Measurements from ENCODE around the gene ERBIN.
"Not testable (repeated sequence)": the region's sequence is repeated elsewhere in the genome, so short reads cannot be mapped to it uniquely, and the experiment has no call there.

The ERBIN gene

GRCh38 chr5:65926276-65926783 is at the start of gene ERBIN:
Gene ERBIN (plus strand): TSS chr5:65926575. CDS start chr5:65992719, 66,144 bp downstream.
- peak in 1 of 2 experiments; percentile 26 for DNase-seq

- no peak for DNase-seq
Measured at GRCh38 chr5:65876970-65877369, 49.4 kb upstream of the ERBIN start.

GRCh38 chr5:65879668-65880256 is 46.6 kb upstream of the ERBIN start:
- DNase-seq = not testable (repeated sequence)

GRCh38 chr5:65880496-65881072 is 45.8 kb upstream of the ERBIN start:
- no peak for DNase-seq

- DNase-seq = no peak
Measured at GRCh38 chr5:65882278-65882677, 44.1 kb upstream of the ERBIN start.

GRCh38 chr5:65883461-65883860 is 42.9 kb upstream of the ERBIN start:
- DNase-seq = no peak

- DNase-seq = no peak
Measured at GRCh38 chr5:65886387-65886786, 40.0 kb upstream of the ERBIN start.

GRCh38 chr5:65892024-65892423 is 34.4 kb upstream of the ERBIN start:
- not testable (repeated sequence) for DNase-seq

- DNase-seq = no peak
Measured at GRCh38 chr5:65892801-65893200, 33.6 kb upstream of the ERBIN start.

GRCh38 chr5:65893749-65894430 is 32.5 kb upstream of the ERBIN start:
- no peak for DNase-seq

GRCh38 chr5:65895891-65896290 is 30.5 kb upstream of the ERBIN start:
- no peak for DNase-seq

GRCh38 chr5:65900746-65901145 is 25.6 kb upstream of the ERBIN start:
- DNase-seq = no peak

GRCh38 chr5:65902104-65902503 is 24.3 kb upstream of the ERBIN start:
- no peak for DNase-seq

GRCh38 chr5:65903581-65903980 is 22.8 kb upstream of the ERBIN start:
- no peak for DNase-seq

GRCh38 chr5:65906256-65906655 is 20.1 kb upstream of the ERBIN start:
- DNase-seq = no peak

- no peak for DNase-seq
Measured at GRCh38 chr5:65907135-65907534, 19.2 kb upstream of the ERBIN start.

- no peak for DNase-seq
Measured at GRCh38 chr5:65910711-65911110, 15.7 kb upstream of the ERBIN start.

GRCh38 chr5:65912311-65912710 is 14.1 kb upstream of the ERBIN start:
- no peak for DNase-seq

GRCh38 chr5:65913519-65913918 is 12.9 kb upstream of the ERBIN start:
- no peak for DNase-seq

- no peak for DNase-seq
Measured at GRCh38 chr5:65914641-65915196, 11.7 kb upstream of the ERBIN start.

- not testable (repeated sequence) for DNase-seq
Measured at GRCh38 chr5:65915661-65916060, 10.7 kb upstream of the ERBIN start.

- no peak for DNase-seq
Measured at GRCh38 chr5:65916066-65916465, 10.3 kb upstream of the ERBIN start.

GRCh38 chr5:65916636-65917035 is 9.7 kb upstream of the ERBIN start:
- no peak for DNase-seq

GRCh38 chr5:65919773-65920172 is 6.6 kb upstream of the ERBIN start:
- DNase-seq = no peak
